HG02798 (cell line): ENCODE measurements around the gene BMP3.

ENCODE experiments used
- ATAC-seq: cut with Tn5 transposase; IDR thresholded peaks from one replicate; pipeline ENCODE4 v1.9.1; 2021; ENCODE audit warnings: mild to moderate bottlenecking; ENCODE audit not compliant: unreplicated experiment, poor library complexity

Gene BMP3

GRCh38 chr4:81096566-81096965 lies 66.1 kb downstream of the BMP3 start:
- ATAC-seq = no peak

GRCh38 chr4:81102107-81102506 lies 71.6 kb downstream of the BMP3 start:
- no peak for ATAC-seq

GRCh38 chr4:81106150-81106549 lies 75.6 kb downstream of the BMP3 start:
- ATAC-seq = no peak
